H9 (cell line): ENCODE measurements around the gene IL17RE. TPM values are rescaled to one million over a fixed set of nuclear protein-coding genes. Genes with fewer than 3 reads are reported as not detected.
A peak's percentile ranks its signal among the peaks of the same experiment; 100 is the strongest.

Experiments used
- DNase-seq: peaks from one replicate; pipeline ENCODE4 v3.0.0-alpha.2; 2017
- H2AFZ ChIP-seq: one replicate; pipeline ENCODE4 v1.6.1; 2013; ENCODE audit warnings: mild to moderate bottlenecking, low read length, control low read depth, moderate library complexity
- H2AK5ac ChIP-seq: 2 replicates; pipeline ENCODE4 v1.6.1; 2013; ENCODE audit warnings: low read length, control low read depth, mixed read lengths; ENCODE audit not compliant: insufficient read length
- H2BK120ac ChIP-seq: one replicate; pipeline ENCODE4 v1.6.1; 2013; ENCODE audit warnings: low read depth, mild to moderate bottlenecking, low read length, control low read depth, inconsistent platforms; ENCODE audit not compliant: poor library complexity, severe bottlenecking
- H2BK12ac ChIP-seq: 2 replicates; pipeline ENCODE4 v1.6.1; 2013; ENCODE audit warnings: low read length, control low read depth, mixed read lengths, low read depth; ENCODE audit not compliant: insufficient read length
- H2BK15ac ChIP-seq: 2 replicates; pipeline ENCODE4 v1.6.1; 2013; ENCODE audit warnings: low read depth, low read length, control low read depth
- H2BK20ac ChIP-seq: one replicate; pipeline ENCODE4 v1.6.1; 2013; ENCODE audit warnings: low read depth, mild to moderate bottlenecking, low read length, control low read depth, inconsistent platforms; ENCODE audit not compliant: poor library complexity, severe bottlenecking
- H2BK5ac ChIP-seq: 2 replicates; pipeline ENCODE4 v1.6.1; 2013; ENCODE audit warnings: low read length, control low read depth, mixed read lengths; ENCODE audit not compliant: insufficient read length
- H3K14ac ChIP-seq: 2 replicates; pipeline ENCODE4 v1.6.1; 2013; ENCODE audit warnings: low read length, control low read depth; ENCODE audit not compliant: insufficient read depth
- H3K18ac ChIP-seq: 2 replicates; pipeline ENCODE4 v1.6.1; 2013; ENCODE audit warnings: low read depth, mild to moderate bottlenecking, mixed read lengths, low read length, control low read depth; ENCODE audit not compliant: insufficient read length
- H3K23ac ChIP-seq: 2 replicates; pipeline ENCODE4 v1.6.1; 2013; ENCODE audit warnings: low read length, control low read depth, mixed read lengths, low read depth; ENCODE audit not compliant: insufficient read length
- H3K23me2 ChIP-seq: 2 replicates; pipeline ENCODE4 v1.6.1; 2013; ENCODE audit warnings: low read depth, mild to moderate bottlenecking, mixed read lengths, low read length, control low read depth; ENCODE audit not compliant: insufficient read length, poor library complexity, severe bottlenecking
- H3K27ac ChIP-seq: 2 replicates; pipeline ENCODE4 v1.5.1; 2013; ENCODE audit warnings: low read length, control low read depth, mixed read lengths, low read depth; ENCODE audit not compliant: insufficient read length
- H3K27me3 ChIP-seq: 2 replicates; pipeline ENCODE4 v1.6.1; 2013; ENCODE audit warnings: low read length, control low read depth, inconsistent platforms; ENCODE audit not compliant: insufficient read depth
- H3K4ac ChIP-seq: 2 replicates; pipeline ENCODE4 v1.6.1; 2013; ENCODE audit warnings: low read depth, mild to moderate bottlenecking, control low read depth, inconsistent platforms, low read length, moderate library complexity
- H3K4me1 ChIP-seq: 2 replicates; pipeline ENCODE4 v1.6.1; 2013; ENCODE audit warnings: low read length, control low read depth, inconsistent platforms; ENCODE audit not compliant: insufficient read depth
- H3K4me2 ChIP-seq: 2 replicates; pipeline ENCODE4 v1.6.1; 2013; ENCODE audit warnings: low read length, control low read depth, mixed read lengths; ENCODE audit not compliant: insufficient read length, insufficient read depth
- H3K56ac ChIP-seq: 2 replicates; pipeline ENCODE4 v1.6.1; 2013; ENCODE audit warnings: low read depth, mild to moderate bottlenecking, mixed read lengths, low read length, control low read depth; ENCODE audit not compliant: insufficient read length
- H3K79me1 ChIP-seq: 2 replicates; pipeline ENCODE4 v1.6.1; 2013; ENCODE audit warnings: low read depth, mild to moderate bottlenecking, moderate library complexity, low read length, control low read depth, inconsistent platforms; ENCODE audit not compliant: insufficient read depth, poor library complexity, severe bottlenecking
- H3K79me2 ChIP-seq: 2 replicates; pipeline ENCODE4 v1.6.1; 2013; ENCODE audit warnings: low read length, control low read depth, inconsistent platforms; ENCODE audit not compliant: insufficient read depth
- H3K9ac ChIP-seq: 2 replicates; pipeline ENCODE4 v1.6.1; 2013; ENCODE audit warnings: low read length, control low read depth, mixed read lengths; ENCODE audit not compliant: insufficient read length; ENCODE audit errors: extremely low read depth
- H3K9me3 ChIP-seq: one replicate; pipeline ENCODE4 v1.6.1; 2013; ENCODE audit warnings: low read depth, low read length, inconsistent platforms; ENCODE audit not compliant: control insufficient read depth
- H3T11ph ChIP-seq: one replicate; pipeline ENCODE4 v1.6.1; 2013; ENCODE audit warnings: mild to moderate bottlenecking, low read length, control low read depth, inconsistent platforms
- H4K20me1 ChIP-seq: one replicate; pipeline ENCODE4 v1.6.1; 2013; ENCODE audit not compliant: control insufficient read depth, insufficient read length, insufficient read depth
- H4K5ac ChIP-seq: 2 replicates; pipeline ENCODE4 v1.6.1; 2013; ENCODE audit warnings: low read depth, mild to moderate bottlenecking, mixed read lengths, low read length, control low read depth; ENCODE audit not compliant: insufficient read length
- H4K8ac ChIP-seq: replicated peaks from 2 replicates; pipeline ENCODE4 v1.6.1; 2013; ENCODE audit warnings: low read length, control low read depth, mixed read lengths, low read depth; ENCODE audit not compliant: insufficient read length
- H4K91ac ChIP-seq: 2 replicates; pipeline ENCODE4 v1.6.1; 2013; ENCODE audit warnings: low read depth, mild to moderate bottlenecking, moderate library complexity, mixed read lengths, low read length, control low read depth; ENCODE audit not compliant: insufficient read length
- H3K27ac Mint-ChIP-seq, 3 experiments: 2 replicates in 2 of 3; 3 replicates in 1 of 3; pipeline ENCODE4 v1.8.0; 2020 to 2021; ENCODE audit warnings: mixed read lengths in 3 of 3, mild to moderate bottlenecking in 1 of 3, moderate library complexity in 1 of 3
- H3K27me3 Mint-ChIP-seq: 2 replicates; pipeline ENCODE4 v1.8.0; 2021; ENCODE audit warnings: low read depth, mild to moderate bottlenecking, moderate library complexity, mixed read lengths
- H3K36me3 Mint-ChIP-seq, 3 experiments: 2 replicates in 2 of 3; 3 replicates in 1 of 3; pipeline ENCODE4 v1.8.0; 2020 to 2021; ENCODE audit warnings: low read depth in 3 of 3, mixed read lengths in 3 of 3; ENCODE audit not compliant: insufficient read depth in 1 of 3
- H3K4me1 Mint-ChIP-seq, 2 experiments: 2 replicates each; pipeline ENCODE4 v1.8.0; 2020; ENCODE audit warnings: mixed read lengths in 2 of 2
- H3K4me3 Mint-ChIP-seq, 2 experiments: 2 replicates in 1 of 2; 3 replicates in 1 of 2; pipeline ENCODE4 v1.8.0; 2020 to 2021; ENCODE audit warnings: mild to moderate bottlenecking in 2 of 2, mixed read lengths in 2 of 2, moderate library complexity in 1 of 2
- H3K9me3 Mint-ChIP-seq, 2 experiments: 2 replicates in 1 of 2; 3 replicates in 1 of 2; pipeline ENCODE4 v1.8.0; 2020; ENCODE audit warnings: mild to moderate bottlenecking in 2 of 2, mixed read lengths in 2 of 2, moderate library complexity in 1 of 2
- WGBS: extraction: QIAGEN DNeasy Blood & Tissue Kit; methylation state at CpG from one replicate; pipeline ENCODE4 v1.1.7; 2013; ENCODE audit warnings: missing lambda C conversion rate, low lambda C conversion rate, mixed read lengths; ENCODE audit not compliant: insufficient read length; ENCODE audit errors: extremely low coverage; 5-methylcytosine and 5-hydroxymethylcytosine counted together
- total RNA-seq: library from RNA; stranded (reverse); gene quantifications from 2 replicates; pipeline ENCODE4 v1.2.1, GENCODE V29; 2021
- TF ChIP-seq, protein P1 (sequence below): fragments of 200-600 bp; sonication (generic); conservative IDR thresholded peaks from 3 replicates; pipeline ENCODE4 v1.8.0; 2021; ENCODE audit warnings: antibody characterized with exemption, mild to moderate bottlenecking

IL17RE gene
- total RNA-seq, 1 experiment from 2014 or later: 2.1 TPM

DNA sequence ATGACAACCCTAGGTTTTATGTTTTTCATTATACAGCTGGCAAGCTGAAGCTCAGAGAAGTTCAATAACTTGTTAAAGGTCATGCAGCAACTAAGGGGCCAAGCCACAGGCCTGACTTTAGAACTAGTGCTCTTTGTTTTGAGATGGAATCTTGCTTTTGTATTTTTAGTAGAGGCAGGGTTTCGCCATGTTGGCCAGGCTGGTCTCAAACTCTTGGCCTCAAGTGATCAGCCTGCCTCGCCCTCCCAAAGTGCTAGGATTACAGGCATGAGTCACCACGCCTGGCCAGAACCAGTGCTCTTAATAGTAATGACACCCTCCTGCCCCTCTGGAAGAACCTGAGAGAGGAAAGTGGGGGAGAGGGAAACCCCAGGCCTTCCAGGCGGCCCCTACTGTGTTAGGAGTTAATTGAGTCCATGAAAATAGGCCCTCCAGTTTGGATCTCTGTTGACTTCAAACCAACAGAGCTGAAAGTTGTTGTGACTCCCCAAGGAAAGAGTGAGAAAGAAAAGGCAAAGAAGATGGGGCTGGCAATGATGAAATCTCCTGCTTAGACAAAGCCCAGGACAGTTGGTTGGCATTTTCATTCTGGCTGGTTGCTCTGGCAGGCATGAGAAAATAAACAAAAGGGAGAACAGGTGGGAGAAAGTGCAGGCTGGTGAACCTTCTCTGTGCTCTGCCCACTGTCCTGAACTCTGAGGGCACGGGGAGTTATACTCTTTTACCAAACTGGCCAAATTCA, 53.1 kb downstream of the IL17RE start:
- no CpG with 5 or more reads among the region's 5 CpGs for WGBS
- no peak overlapping the region for H2BK120ac ChIP-seq
- TF ChIP-seq, protein P1, sequence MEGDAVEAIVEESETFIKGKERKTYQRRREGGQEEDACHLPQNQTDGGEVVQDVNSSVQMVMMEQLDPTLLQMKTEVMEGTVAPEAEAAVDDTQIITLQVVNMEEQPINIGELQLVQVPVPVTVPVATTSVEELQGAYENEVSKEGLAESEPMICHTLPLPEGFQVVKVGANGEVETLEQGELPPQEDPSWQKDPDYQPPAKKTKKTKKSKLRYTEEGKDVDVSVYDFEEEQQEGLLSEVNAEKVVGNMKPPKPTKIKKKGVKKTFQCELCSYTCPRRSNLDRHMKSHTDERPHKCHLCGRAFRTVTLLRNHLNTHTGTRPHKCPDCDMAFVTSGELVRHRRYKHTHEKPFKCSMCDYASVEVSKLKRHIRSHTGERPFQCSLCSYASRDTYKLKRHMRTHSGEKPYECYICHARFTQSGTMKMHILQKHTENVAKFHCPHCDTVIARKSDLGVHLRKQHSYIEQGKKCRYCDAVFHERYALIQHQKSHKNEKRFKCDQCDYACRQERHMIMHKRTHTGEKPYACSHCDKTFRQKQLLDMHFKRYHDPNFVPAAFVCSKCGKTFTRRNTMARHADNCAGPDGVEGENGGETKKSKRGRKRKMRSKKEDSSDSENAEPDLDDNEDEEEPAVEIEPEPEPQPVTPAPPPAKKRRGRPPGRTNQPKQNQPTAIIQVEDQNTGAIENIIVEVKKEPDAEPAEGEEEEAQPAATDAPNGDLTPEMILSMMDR: no peak
- H3K9ac ChIP-seq: no peak overlapping the region
- no peak overlapping the region for H4K5ac ChIP-seq
- no peak overlapping the region for H4K91ac ChIP-seq
- no peak overlapping the region for H2BK15ac ChIP-seq
- no peak overlapping the region for H4K8ac ChIP-seq
- no peaks in the 10 kb centered on the region for H4K20me1 ChIP-seq
- no peak overlapping the region for H3K27ac ChIP-seq
- peaks cover 6% of the 10 kb centered on the region for H3K23me2 ChIP-seq
- H2AFZ ChIP-seq: no peak overlapping the region
- Mint-ChIP-seq H3K4me3 (peak overlapping the region; percentile 12 to 61; a peak in 4 of 5 replicates), H3K4me1 (peaks cover 27 to 37% of the 10 kb centered on the region in 2 experiments), H3K27me3 (peaks cover 51% of the 10 kb centered on the region), H3K27ac (peak overlapping the region in 2 of 3 experiments; percentile 65 to 88; a peak in 2 of 7 replicates), H3K36me3 (no peaks in the 10 kb centered on the region), H3K9me3 (no peaks in the 10 kb centered on the region)
- H3K14ac ChIP-seq: no peak overlapping the region
- no peaks in the 10 kb centered on the region; the same call in 1 of the 2 replicates for H3K27me3 ChIP-seq
- H2BK20ac ChIP-seq: no peak overlapping the region
- H3K18ac ChIP-seq: no peak overlapping the region
- H3K79me2 ChIP-seq: no peaks in the 10 kb centered on the region
- peak; percentile 5 for DNase-seq
- H3K79me1 ChIP-seq: no peaks in the 10 kb centered on the region
- H3K9me3 ChIP-seq: no peaks in the 10 kb centered on the region
- no peak overlapping the region for H3K23ac ChIP-seq
- no peak overlapping the region for H2BK12ac ChIP-seq
- H3K56ac ChIP-seq: no peak overlapping the region
- H3K4ac ChIP-seq: no peak overlapping the region
- H3K4me2 ChIP-seq: no peak overlapping the region
- no peak overlapping the region for H3T11ph ChIP-seq
- peaks cover 3% of the 10 kb centered on the region; the same call in 1 of the 2 replicates for H3K4me1 ChIP-seq
- H2AK5ac ChIP-seq: no peak overlapping the region
- no peak overlapping the region for H2BK5ac ChIP-seq
